Uterus (tissue), 2 donors: ENCODE data around the gene BTBD16.

ENCODE experiments used
- CTCF ChIP-seq, 4 experiments: fragments of 200-600 bp in 2 of 4; fragments of 450-650 bp in 2 of 4; sonication (generic) in 2 of 4; IDR thresholded peaks; one replicate each; pipeline ENCODE4 v1.5.1; 2016 to 2019; ENCODE audit warnings: antibody characterized with exemption in 4 of 4, mild to moderate bottlenecking in 2 of 4, moderate library complexity in 1 of 4
- POLR2A ChIP-seq, 2 donors: fragments of 450-650 bp; IDR thresholded peaks; one replicate each; pipeline ENCODE4 v1.6.1; 2016; ENCODE audit warnings: antibody characterized with exemption in 2 of 2, mild to moderate bottlenecking in 1 of 2, moderate library complexity in 1 of 2

GRCh38 chr10:122269059-122269687 is 1.9 kb upstream of the BTBD16 start:
- TF ChIP-seq POLR2A (IDR thresholded peaks at IDR 0.05) (no peak), CTCF (IDR thresholded peaks at IDR 0.05) (no peak)
